ENCODE measurements around the gene C15orf40.

C15orf40 gene

DNA sequence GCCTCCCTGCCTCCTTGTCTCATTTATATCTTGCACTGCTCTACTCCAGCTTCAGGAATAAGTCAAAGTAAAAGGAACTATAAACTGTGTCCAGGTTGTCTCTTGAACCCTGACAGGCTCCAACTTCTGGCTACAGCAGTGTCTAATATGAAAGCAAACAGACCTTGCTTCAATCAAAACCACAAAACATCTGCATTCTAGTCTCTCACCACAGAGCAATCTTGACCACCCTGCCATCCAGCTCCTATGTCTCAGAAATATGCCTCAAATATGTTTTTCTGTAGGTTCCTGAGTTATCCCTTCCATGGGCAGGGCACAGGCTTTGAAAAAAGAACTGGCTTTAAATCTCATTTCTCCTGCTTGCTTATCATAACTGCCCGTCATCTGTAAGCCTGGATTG, 38.4 kb downstream of the C15orf40 start:
- Histone ChIP-seq H3K27me3 (ENCODE audit: control insufficient read depth, insufficient read depth, low read length, poor library complexity, severe bottlenecking) (no peaks in the 10 kb centered on the region), H3K4me1 (ENCODE audit: control insufficient read depth, insufficient read depth, low read length) (no peaks in the 10 kb centered on the region), H3K4me3 (ENCODE audit: insufficient read depth, low read depth, low read length) (no peak overlapping the region), H3K36me3 (ENCODE audit: control insufficient read depth, insufficient read depth, low read length) (no peaks in the 10 kb centered on the region), H3K27ac (ENCODE audit: insufficient read depth, low read depth, low read length, poor library complexity, severe bottlenecking) (no peak overlapping the region), H3K9me3 (ENCODE audit: control insufficient read depth, low read length) (no peaks in the 10 kb centered on the region)
- WGBS, 2 experiments = 82 to 93% methylated on average over 1 of the region's 1 CpG

DNA sequence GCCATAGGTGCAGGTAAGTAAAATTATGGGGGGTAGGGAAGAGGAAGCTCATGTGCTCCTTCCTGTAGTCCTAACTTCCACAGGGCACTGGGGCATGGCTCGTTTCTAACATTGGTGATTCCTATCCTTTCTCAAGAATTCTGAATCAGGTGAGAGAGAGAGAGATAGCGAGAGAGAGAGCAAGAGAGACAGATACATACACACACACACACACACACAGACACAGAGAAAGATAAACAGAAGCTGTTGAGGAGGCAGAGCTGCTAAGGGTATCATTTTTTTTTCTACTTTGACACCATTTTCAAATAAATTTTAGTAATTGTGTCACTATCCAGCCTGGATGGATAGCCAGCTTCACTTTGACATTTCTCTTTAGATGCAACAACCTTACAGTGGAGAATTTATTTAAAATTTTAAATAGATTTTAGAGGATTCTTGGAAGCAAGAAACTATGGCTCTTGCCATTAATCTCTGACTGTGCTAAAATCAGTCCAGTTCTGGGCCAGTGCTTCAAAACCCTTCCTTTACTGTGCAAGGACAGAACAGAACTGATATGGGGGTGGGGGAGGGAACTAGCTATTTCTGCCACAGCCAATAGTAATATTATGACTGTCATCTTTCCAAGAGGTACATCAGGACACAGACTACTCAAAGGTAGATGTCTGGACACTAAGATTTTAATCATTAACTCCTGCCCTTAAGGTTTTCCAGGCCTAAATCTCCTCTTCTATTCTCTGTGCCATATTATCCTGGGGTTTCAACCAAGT, 40.0 kb downstream of the C15orf40 start:
- Histone ChIP-seq H3K36me3 (ENCODE audit: control insufficient read depth, insufficient read depth, low read length) (no peaks in the 10 kb centered on the region), H3K4me1 (ENCODE audit: control insufficient read depth, insufficient read depth, low read length) (no peaks in the 10 kb centered on the region), H3K27me3 (ENCODE audit: control insufficient read depth, insufficient read depth, low read length, poor library complexity, severe bottlenecking) (no peaks in the 10 kb centered on the region), H3K4me3 (ENCODE audit: insufficient read depth, low read depth, low read length) (no peak overlapping the region), H3K27ac (ENCODE audit: insufficient read depth, low read depth, low read length, poor library complexity, severe bottlenecking) (no peak overlapping the region), H3K9me3 (ENCODE audit: control insufficient read depth, low read length) (no peaks in the 10 kb centered on the region)
- 93% methylated on average over 1 of the region's 2 CpGs; no CpG with 5 or more reads in 1 of the 2 experiments for WGBS, 2 experiments

DNA sequence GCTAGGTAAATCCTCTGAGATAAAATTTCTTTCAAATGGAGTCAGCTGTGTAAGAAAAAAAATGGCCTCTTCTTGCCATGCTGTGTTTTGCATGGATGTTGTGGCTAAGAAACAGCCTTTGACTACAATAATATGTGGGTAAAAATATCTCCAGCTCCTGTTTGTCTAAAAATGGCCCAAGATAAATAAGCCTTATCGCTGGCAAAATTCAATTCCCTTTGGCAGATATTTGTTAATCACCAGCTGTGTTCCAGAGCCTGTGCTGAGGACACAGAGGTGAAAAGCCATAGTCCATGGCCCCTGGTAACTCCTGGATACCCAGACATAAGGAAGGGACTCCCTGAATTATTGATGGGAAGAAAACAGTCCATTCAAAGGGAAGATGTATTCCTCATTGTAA, 40.7 kb downstream of the C15orf40 start:
- Histone ChIP-seq H3K27me3 (ENCODE audit: control insufficient read depth, insufficient read depth, low read length, poor library complexity, severe bottlenecking) (no peaks in the 10 kb centered on the region), H3K9me3 (ENCODE audit: control insufficient read depth, low read length) (no peaks in the 10 kb centered on the region), H3K4me1 (ENCODE audit: control insufficient read depth, insufficient read depth, low read length) (no peaks in the 10 kb centered on the region), H3K4me3 (ENCODE audit: insufficient read depth, low read depth, low read length) (no peak overlapping the region), H3K36me3 (ENCODE audit: control insufficient read depth, insufficient read depth, low read length) (no peaks in the 10 kb centered on the region), H3K27ac (ENCODE audit: insufficient read depth, low read depth, low read length, poor library complexity, severe bottlenecking) (no peak overlapping the region)
- 96 to 100% methylated on average over 1 of the region's 1 CpG for WGBS, 2 experiments

DNA sequence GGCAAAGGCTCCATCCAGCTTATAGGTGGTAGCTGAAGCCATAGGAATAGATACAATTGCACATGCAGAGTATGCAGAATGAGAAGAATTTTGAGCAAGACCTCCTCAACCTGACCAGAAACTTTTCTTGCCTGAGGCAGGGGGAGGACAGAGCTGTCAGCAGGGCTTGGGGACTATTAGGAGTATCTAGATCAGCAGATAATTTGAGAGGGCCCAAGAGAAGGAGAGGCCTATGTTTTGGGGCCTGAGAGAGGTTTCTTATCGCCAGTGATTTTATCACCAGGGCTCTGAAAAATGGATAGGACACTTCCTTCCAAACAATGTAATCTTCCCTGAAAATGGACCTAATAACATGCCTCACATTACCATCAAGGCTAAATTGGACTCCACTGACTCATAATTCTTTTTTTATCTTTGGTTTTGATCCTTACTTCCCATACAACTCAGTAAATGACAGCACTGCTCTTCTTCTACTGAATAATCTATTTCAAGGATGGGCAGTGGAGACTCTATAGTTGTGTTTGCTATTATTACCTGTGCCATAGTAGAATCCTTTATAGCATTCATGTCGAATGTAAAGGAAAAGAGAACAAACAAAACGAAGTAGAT, 41.3 kb downstream of the C15orf40 start:
- WGBS, 2 experiments = 79 to 94% methylated on average over 3 of the region's 3 CpGs

DNA sequence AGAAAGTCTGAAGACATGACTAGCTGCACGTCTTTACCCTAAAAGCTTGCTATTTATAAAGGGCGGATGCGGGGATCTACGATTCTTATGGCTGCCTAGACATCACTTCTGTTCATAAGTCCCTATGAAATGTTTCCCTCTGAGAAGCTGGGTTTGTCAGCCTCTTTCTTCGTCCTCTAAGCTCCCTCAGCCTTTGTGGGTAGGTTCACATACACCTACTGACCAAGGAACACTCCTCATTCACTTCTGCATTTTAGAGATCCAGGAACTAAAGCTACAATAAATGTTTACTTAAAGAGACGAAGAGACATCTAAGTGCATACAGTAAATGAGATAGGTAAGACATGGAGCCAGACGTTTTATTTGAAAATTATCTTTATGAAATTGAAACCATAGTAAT, 42.1 kb downstream of the C15orf40 start:
- WGBS, 2 experiments = 88 to 90% methylated on average over 6 to 7 of the region's 7 CpGs
- no peaks in the 10 kb centered on the region for H3K27me3 ChIP-seq (ENCODE audit: control insufficient read depth, insufficient read depth, low read length, poor library complexity, severe bottlenecking)
- no peaks in the 10 kb centered on the region for H3K9me3 ChIP-seq (ENCODE audit: control insufficient read depth, low read length)
- H3K27ac ChIP-seq (ENCODE audit: insufficient read depth, low read depth, low read length, poor library complexity, severe bottlenecking) = no peak overlapping the region
- no peaks in the 10 kb centered on the region for H3K36me3 ChIP-seq (ENCODE audit: control insufficient read depth, insufficient read depth, low read length)
- no peaks in the 10 kb centered on the region for H3K4me1 ChIP-seq (ENCODE audit: control insufficient read depth, insufficient read depth, low read length)
- H3K4me3 ChIP-seq (ENCODE audit: insufficient read depth, low read depth, low read length) = no peak overlapping the region

More for the DNA sequence above, 41.3 kb downstream of the C15orf40 start:
- H3K9me3 ChIP-seq (ENCODE audit: control insufficient read depth, low read length) = no peaks in the 10 kb centered on the region
- no peak overlapping the region for H3K4me3 ChIP-seq (ENCODE audit: insufficient read depth, low read depth, low read length)
- H3K27ac ChIP-seq (ENCODE audit: insufficient read depth, low read depth, low read length, poor library complexity, severe bottlenecking) = no peak overlapping the region
- H3K36me3 ChIP-seq (ENCODE audit: control insufficient read depth, insufficient read depth, low read length) = no peaks in the 10 kb centered on the region
- no peaks in the 10 kb centered on the region for H3K4me1 ChIP-seq (ENCODE audit: control insufficient read depth, insufficient read depth, low read length)
- H3K27me3 ChIP-seq (ENCODE audit: control insufficient read depth, insufficient read depth, low read length, poor library complexity, severe bottlenecking) = no peaks in the 10 kb centered on the region

DNA sequence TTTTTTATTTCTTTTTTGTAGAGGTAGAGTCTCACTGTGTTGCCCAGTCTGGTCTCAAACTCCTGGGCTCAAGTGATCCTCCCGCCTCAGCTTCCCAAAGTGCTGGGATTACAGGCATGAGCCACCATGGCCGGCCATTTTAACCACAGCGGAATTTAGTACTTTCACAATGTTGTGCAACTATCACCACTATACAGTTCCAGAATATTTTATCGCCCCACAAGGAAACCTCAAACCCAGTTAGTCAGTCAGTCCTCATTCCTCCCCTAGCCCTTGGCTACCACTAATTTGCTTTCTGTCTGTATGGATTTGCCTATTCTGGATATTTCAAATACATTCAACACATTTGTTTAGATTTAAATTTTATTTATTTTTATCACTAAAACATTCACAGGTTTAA, 43.4 kb downstream of the C15orf40 start:
- H3K27ac ChIP-seq (ENCODE audit: insufficient read depth, low read depth, low read length, poor library complexity, severe bottlenecking) = no peak overlapping the region
- H3K9me3 ChIP-seq (ENCODE audit: control insufficient read depth, low read length) = no peaks in the 10 kb centered on the region
- H3K36me3 ChIP-seq (ENCODE audit: control insufficient read depth, insufficient read depth, low read length) = no peaks in the 10 kb centered on the region
- no peaks in the 10 kb centered on the region for H3K4me1 ChIP-seq (ENCODE audit: control insufficient read depth, insufficient read depth, low read length)
- no peak overlapping the region for H3K4me3 ChIP-seq (ENCODE audit: insufficient read depth, low read depth, low read length)
- WGBS, 2 experiments = 87 to 91% methylated on average over 4 of the region's 4 CpGs
- H3K27me3 ChIP-seq (ENCODE audit: control insufficient read depth, insufficient read depth, low read length, poor library complexity, severe bottlenecking) = no peaks in the 10 kb centered on the region

DNA sequence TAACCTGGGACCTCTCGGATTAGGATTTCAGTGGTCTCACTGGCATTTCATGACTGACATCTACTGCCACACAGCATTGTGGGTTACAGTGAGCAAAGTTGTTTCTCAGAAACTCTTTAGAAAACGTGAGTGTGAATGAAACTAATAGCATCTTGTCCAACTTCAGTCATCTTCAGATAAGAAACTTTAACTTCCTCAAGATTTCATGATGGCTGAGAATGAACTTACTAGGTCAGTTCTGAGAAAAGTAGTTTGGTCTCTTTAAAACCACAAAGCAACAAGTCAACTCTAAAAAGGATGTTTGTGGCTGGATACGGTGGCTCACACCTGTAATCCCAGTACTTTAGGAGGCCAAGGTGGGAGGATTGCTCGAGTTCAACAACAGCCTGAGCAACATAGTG, 44.8 kb downstream of the C15orf40 start:
- Histone ChIP-seq H3K27ac (ENCODE audit: insufficient read depth, low read depth, low read length, poor library complexity, severe bottlenecking) (no peak overlapping the region), H3K4me3 (ENCODE audit: insufficient read depth, low read depth, low read length) (no peak overlapping the region)
- 87 to 92% methylated on average over 4 of the region's 4 CpGs for WGBS, 2 experiments

DNA sequence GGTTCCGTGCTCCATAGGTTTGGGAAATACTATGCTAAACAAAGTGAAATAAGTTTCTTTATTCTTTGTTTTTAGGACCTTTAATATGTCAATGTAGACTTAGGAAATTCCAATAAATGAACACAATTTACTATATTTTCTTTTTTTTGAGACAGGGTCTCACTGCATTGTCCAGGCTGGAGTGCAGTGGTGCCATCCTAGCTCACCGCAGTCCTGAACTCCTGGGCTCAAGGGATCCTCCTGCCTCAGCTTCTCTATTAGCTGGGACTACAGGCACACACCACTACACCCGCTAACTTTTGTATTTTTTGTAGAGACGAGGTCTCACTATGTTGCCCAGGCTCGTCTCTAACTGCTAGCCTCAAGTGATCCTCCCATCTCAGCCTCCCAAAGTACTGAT, 46.5 kb downstream of the C15orf40 start:
- H3K36me3 ChIP-seq (ENCODE audit: control insufficient read depth, insufficient read depth, low read length) = no peaks in the 10 kb centered on the region
- H3K27me3 ChIP-seq (ENCODE audit: control insufficient read depth, insufficient read depth, low read length, poor library complexity, severe bottlenecking) = no peaks in the 10 kb centered on the region
- H3K4me1 ChIP-seq (ENCODE audit: control insufficient read depth, insufficient read depth, low read length) = no peaks in the 10 kb centered on the region
- 91 to 93% methylated on average over 5 of the region's 5 CpGs for WGBS, 2 experiments
- H3K27ac ChIP-seq (ENCODE audit: insufficient read depth, low read depth, low read length, poor library complexity, severe bottlenecking) = no peak overlapping the region
- no peak overlapping the region for H3K4me3 ChIP-seq (ENCODE audit: insufficient read depth, low read depth, low read length)
- H3K9me3 ChIP-seq (ENCODE audit: control insufficient read depth, low read length) = no peaks in the 10 kb centered on the region

More for the DNA sequence above, 44.8 kb downstream of the C15orf40 start:
- Histone ChIP-seq H3K9me3 (ENCODE audit: control insufficient read depth, low read length) (no peaks in the 10 kb centered on the region), H3K4me1 (ENCODE audit: control insufficient read depth, insufficient read depth, low read length) (no peaks in the 10 kb centered on the region), H3K27me3 (ENCODE audit: control insufficient read depth, insufficient read depth, low read length, poor library complexity, severe bottlenecking) (no peaks in the 10 kb centered on the region), H3K36me3 (ENCODE audit: control insufficient read depth, insufficient read depth, low read length) (no peaks in the 10 kb centered on the region)

DNA sequence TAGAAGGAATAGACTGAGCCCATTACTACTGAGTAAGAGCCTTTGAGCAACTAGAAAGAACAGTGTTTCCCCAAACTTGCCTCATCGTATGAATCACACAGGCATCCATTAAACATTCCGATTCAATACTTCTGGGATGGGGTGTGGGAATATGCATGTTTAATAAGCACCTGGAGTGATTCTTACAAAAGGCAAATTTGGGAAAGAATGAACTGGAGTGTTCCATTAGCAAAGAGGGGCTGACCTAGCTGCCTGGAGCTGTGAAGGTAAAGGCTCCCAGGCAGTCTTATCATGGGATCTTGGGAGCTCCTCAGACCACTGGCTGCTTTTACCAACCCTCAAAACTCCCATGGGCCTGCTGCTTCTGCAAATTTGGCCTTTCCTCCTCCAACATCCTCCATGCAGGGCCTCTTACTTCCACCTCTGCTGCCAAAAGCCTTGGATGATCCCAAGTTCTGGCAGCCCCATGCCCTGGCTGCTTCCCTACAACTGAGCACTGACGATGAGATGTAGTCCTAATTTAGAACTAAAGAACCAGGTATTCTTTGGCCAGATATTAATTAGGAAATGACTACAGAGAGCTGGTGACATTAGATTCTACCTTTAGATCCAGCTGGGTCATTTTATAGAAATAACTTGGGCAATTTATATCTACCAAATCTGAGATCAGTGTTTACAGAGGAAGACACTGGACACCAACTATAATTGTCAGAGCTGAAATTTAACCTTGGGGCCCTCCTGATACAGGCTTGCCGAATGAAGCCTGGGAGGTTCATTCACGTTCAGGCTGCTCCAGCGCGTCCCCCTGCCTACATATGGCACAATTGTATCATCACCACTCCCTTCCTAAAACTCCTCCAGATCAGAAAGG, 47.7 kb downstream of the C15orf40 start:
- no peaks in the 10 kb centered on the region for H3K4me1 ChIP-seq (ENCODE audit: control insufficient read depth, insufficient read depth, low read length)
- no peaks in the 10 kb centered on the region for H3K27me3 ChIP-seq (ENCODE audit: control insufficient read depth, insufficient read depth, low read length, poor library complexity, severe bottlenecking)
- 86 to 89% methylated on average over 6 to 7 of the region's 7 CpGs for WGBS, 2 experiments
- no peaks in the 10 kb centered on the region for H3K9me3 ChIP-seq (ENCODE audit: control insufficient read depth, low read length)
- no peak overlapping the region for H3K27ac ChIP-seq (ENCODE audit: insufficient read depth, low read depth, low read length, poor library complexity, severe bottlenecking)
- H3K4me3 ChIP-seq (ENCODE audit: insufficient read depth, low read depth, low read length) = no peak overlapping the region
- H3K36me3 ChIP-seq (ENCODE audit: control insufficient read depth, insufficient read depth, low read length) = no peaks in the 10 kb centered on the region

DNA sequence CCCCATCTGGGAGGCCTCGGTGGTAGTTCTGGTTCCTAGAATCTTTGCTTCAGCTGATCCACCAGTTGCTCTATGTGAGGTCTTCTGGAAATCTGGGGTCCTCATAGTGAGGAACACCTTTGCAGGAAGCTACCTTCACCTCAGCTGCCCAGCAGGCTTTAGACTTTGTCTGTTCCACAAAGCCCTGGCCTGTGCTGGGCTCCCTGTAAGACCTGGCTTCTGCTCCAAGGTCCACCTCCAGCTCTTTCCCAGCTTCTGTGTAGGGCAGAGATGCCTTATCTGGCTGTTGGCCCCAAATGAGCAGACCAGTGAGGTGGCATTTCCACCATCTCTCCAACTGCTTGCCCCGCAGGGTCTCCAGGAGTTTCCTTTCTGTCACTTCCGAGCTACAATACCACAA, 50.7 kb downstream of the C15orf40 start:
- Histone ChIP-seq H3K36me3 (ENCODE audit: control insufficient read depth, insufficient read depth, low read length) (no peaks in the 10 kb centered on the region), H3K27ac (ENCODE audit: insufficient read depth, low read depth, low read length, poor library complexity, severe bottlenecking) (no peak overlapping the region), H3K4me3 (ENCODE audit: insufficient read depth, low read depth, low read length) (no peak overlapping the region), H3K9me3 (ENCODE audit: control insufficient read depth, low read length) (no peaks in the 10 kb centered on the region), H3K4me1 (ENCODE audit: control insufficient read depth, insufficient read depth, low read length) (no peaks in the 10 kb centered on the region), H3K27me3 (ENCODE audit: control insufficient read depth, insufficient read depth, low read length, poor library complexity, severe bottlenecking) (no peaks in the 10 kb centered on the region)
- WGBS, 2 experiments = 86 to 92% methylated on average over 3 of the region's 3 CpGs

All from ectodermal cell (in vitro differentiated cells).